Epithelial cell of esophagus (primary cell): ENCODE data around the gene CTBP2.

Source experiments
- DNase-seq: peaks from one replicate; pipeline ENCODE4 v3.0.0; 2010; ENCODE audit warnings: low read depth
- H3K4me3 ChIP-seq: 2 replicates; pipeline ENCODE4 v1.5.1; 2011; ENCODE audit warnings: mild to moderate bottlenecking, low read length, control low read depth
- TF ChIP-seq, protein P1 (sequence below): IDR thresholded peaks from 2 replicates; pipeline ENCODE4 v1.5.1; 2011; ENCODE audit warnings: low read depth, mild to moderate bottlenecking, low read length, control low read depth, inconsistent platforms; ENCODE audit not compliant: insufficient read depth; ENCODE audit errors: missing control alignments

Gene CTBP2

DNA sequence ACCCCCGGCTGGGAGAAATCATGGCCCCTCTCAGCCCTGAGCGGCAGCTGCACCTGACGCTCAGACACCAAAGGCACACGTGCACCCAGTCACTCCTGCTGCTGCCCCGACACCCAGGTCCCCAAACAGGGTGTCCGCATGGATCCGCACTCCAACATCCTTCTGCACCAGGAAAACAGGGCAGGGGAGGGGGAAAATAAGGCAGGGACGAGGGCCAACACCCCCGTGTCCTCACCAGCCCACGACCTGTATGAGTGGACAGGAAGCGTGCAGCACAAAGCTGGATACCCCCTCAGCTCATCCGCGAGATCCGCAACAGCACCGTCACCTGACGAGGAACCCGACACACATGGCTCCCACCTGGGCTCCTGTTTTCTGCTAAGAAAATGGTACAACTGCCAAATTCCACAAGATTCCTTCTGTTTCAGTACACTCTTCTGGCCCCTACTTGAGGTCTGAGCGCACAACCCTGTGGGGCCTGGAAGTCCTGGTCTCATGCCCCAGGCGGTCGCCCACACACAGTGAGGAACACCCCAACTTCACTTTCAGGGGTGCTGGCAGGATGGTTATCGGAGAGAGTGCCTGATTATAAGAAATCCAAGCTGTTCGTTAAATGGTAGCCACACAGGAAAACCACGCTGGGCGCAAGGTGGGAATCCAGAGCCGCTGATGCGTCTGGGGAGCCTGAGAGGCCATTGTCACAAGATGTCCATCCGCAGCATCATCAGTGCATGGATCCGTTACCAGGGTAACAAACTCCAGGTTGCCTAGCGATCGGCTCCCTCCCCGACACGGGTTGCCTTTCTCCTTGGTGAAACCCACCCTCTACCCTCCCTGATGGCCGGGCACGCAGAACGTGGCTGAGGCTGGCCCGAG is 154.8 kb downstream of the CTBP2 start:
- no peak for DNase-seq
- TF ChIP-seq, protein P1, sequence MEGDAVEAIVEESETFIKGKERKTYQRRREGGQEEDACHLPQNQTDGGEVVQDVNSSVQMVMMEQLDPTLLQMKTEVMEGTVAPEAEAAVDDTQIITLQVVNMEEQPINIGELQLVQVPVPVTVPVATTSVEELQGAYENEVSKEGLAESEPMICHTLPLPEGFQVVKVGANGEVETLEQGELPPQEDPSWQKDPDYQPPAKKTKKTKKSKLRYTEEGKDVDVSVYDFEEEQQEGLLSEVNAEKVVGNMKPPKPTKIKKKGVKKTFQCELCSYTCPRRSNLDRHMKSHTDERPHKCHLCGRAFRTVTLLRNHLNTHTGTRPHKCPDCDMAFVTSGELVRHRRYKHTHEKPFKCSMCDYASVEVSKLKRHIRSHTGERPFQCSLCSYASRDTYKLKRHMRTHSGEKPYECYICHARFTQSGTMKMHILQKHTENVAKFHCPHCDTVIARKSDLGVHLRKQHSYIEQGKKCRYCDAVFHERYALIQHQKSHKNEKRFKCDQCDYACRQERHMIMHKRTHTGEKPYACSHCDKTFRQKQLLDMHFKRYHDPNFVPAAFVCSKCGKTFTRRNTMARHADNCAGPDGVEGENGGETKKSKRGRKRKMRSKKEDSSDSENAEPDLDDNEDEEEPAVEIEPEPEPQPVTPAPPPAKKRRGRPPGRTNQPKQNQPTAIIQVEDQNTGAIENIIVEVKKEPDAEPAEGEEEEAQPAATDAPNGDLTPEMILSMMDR = no peak
- H3K4me3 ChIP-seq = no peak overlapping the region

DNA sequence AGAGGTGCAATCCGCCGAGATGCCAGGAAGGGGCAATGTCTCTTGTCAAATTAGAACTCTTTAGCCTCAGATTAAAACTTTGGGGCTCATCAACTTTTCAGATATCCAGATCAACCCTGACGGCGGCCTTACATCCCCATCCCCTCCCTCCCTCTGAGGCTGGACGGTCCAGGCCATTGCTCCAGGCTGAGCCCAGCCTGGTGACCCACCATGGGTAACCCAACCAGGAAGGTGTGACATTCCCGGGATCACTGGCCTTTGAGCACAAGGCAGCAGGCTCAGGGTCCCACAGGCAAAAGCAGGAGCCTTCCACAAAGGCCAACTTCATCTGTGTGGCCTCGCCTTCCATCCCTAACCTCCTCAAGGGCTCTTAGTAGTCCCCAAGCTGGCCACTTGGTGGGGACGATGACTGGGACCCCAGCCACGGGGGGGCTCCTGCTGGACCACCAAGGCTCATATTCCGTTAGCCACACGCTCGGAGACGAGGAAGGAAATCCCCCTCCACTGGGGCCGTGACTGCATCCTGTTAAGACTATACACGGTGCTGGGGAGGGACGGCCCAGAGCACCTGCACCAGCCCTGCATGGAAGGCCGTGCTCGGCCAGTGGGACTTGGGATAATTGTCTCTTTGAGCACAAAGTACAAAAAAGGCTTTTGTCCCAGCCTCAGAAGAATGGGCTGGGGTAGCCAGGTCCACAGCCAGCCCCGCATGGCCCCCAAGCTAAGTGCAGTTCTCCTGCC is 155.6 kb downstream of the CTBP2 start:
- TF ChIP-seq, protein P1 = no peak
- DNase-seq = no peak
- no peak overlapping the region for H3K4me3 ChIP-seq

DNA sequence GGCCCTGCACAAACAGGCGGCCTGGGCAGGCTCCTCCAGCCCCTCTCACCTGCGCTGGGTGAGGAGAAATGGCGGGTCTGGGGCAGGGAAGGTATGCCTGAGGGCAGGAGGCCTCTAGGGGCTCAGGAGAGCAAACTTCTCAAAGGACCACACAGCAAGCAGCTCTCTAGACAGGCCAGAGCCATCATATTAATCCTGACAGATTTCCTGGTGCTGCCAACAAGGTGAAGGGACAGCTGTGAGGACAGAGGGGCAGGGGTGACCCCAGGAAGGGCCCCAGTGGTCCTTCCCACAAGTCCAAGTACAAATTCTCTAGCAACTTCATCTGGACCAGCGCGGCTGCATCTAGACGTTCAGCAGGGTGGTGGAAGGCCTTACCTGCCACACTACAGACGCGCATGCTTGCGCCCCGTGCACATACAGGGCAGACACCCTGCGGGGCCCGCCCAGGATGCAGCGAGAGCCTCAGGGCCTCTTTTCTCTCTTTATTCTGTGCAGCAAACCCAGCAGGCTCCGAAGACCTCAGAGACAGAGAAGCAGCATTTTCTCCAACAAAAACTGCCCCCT is 156.4 kb downstream of the CTBP2 start:
- no peak for DNase-seq
- H3K4me3 ChIP-seq = no peak overlapping the region
- TF ChIP-seq, protein P1 = no peak

DNA sequence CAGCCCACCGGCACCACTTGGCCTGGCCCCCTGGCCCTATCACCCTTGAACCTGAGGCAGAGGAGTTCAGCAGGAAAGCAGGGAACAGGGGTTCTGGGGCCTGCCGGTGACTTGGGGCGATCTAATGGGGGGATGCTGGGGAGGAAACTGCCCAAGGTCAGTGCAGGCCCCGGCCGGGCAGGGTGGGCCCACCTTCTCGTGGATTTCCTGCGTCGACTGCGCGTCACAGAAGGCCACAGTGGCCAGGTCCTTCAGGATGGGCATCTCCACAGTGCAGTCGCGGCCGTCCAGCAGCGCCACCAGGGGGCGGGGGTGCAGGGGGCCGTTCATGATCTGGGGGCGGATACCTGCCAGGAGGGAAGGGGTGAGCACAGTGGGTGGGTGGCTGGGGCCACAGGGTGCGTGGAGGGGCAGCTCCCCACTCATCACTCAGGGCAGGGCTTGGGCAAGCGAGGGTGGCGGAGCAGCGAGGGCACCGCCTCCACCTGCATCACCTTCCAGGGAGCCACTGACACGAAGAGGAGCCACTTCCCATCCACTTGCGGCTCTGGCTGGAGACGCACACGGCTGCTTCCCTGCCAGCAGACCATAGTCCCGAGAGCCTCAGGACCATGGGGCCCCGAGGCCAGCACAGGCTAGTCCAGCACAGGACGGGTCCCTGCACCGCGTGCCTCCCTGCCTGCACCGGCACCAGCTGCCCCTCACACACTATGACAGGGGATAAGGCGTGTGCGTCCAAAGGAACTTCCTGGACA is 157.0 kb downstream of the CTBP2 start:
- TF ChIP-seq, protein P1 = no peak
- no peak for DNase-seq
- no peak overlapping the region for H3K4me3 ChIP-seq

DNA sequence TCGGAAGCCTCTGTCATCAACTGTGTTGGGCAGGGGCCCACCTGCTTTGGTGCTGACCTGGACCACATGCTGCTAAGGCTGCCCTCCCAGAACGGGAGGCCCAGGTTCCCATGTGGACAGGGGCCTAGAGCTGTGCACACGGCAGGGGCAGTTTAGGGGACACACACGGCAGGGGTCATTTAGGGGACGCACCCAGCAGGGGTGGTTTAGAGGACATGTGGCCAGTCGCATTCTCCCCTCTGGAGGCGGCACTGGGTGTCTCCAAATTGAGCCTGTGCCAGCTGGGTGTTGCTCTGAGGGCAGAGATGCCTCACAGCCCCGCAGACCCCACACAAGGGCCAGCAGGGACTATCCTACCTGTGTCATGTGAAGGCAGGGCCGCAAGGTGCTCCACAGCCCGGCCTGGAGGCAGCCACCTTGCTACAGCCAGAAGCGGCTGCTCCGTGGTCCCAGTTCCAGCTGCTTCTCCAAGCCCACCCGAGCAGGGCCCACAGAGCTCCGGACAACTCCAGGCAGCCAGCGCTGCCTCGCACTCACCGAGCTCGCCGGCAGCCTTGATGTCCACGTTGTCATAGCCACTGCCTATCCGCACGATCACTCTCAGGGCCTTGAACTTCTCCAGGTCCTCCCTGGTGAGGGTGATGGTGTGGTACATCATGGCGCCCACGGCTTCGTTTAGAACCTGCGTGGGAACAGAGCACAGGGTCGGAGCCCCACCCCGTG is 157.8 kb downstream of the CTBP2 start:
- TF ChIP-seq, protein P1 = no peak
- DNase-seq = no peak

DNA sequence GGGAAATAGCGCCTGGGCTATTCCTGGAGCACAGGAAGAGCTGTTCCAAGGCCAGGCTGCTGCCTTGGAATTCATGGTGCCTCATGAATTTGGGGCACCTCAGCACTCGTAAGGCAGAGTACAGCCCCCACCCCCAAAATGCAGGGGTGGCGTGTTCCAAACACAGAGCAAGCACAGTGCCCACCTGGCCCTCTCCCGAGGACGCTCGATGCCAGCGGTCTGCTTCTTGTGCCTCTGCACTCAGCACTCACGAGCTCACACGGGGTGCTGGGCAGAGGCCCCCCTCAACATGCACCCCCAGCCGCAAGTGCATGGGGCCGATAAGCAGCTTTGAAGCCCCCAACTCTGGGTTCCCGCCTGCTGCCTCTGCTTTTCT is 158.3 kb downstream of the CTBP2 start:
- no peak overlapping the region for H3K4me3 ChIP-seq
- TF ChIP-seq, protein P1 = no peak
- DNase-seq = no peak

More for the DNA sequence above, 157.8 kb downstream of the CTBP2 start:
- H3K4me3 ChIP-seq = no peak overlapping the region
